22Rv1 (cell line): ENCODE data around the gene FHIT.

ENCODE experiments used
- CTCF ChIP-seq: fragments of 450-650 bp; IDR thresholded peaks from 2 replicates; pipeline ENCODE4 v1.5.1; 2017; ENCODE audit warnings: mild to moderate bottlenecking
- ZFX ChIP-seq: fragments of 450-650 bp; IDR thresholded peaks from 2 replicates; pipeline ENCODE4 v1.6.1; 2017; ENCODE audit warnings: antibody characterized with exemption, borderline replicate concordance

GRCh38 chr3:59839283-59839682 is 1412.0 kb downstream of the FHIT start:
- TF ChIP-seq CTCF (no peak), ZFX (no peak)
